Hippocampal formation (tissue), 2 donors: ENCODE measurements around the gene MIPOL1.

Source experiments
- DNase-seq, 2 donors: peaks; one replicate each; lab custom pipeline; 2025; lab: John Stamatoyannopoulos, UW

The MIPOL1 gene

DNA sequence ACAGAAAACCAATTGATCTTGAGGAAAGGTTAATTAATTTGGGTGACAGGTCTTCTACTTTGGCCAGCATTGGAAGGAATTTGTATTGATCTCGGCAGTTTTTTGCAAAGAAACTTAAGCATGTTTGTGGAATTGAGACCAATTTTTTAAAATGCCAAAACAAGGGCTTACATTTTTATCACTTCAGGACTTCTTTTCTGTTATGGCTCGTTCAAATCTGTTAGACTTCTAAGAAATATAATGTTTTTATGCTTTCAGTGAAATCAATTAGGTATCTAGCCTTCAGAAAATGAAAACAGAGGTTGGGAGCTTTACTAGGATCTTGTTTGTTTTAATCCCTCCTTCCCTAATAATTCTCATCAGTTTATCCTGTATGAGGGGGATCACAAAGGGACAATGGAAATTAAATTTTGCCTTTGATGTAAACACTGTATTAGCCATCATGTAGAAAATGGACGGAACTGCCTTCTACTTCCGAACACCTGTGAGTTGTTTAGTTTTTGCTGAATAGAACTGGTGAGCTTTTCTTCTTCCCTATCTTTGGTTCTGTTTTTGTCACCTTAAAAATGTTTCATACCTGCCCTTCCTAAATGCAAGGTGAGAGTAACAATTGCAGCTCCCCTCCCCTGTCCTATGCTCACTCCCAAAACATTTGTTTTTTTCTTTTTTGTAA lies 389.5 kb downstream of the MIPOL1 start:
- no peak for DNase-seq

- no peak for DNase-seq
Observed at GRCh38 chr14:37587881-37588666, 390.3 kb downstream of the MIPOL1 start.

GRCh38 chr14:37588667-37588955 lies 390.9 kb downstream of the MIPOL1 start:
- DNase-seq: no peak

DNA sequence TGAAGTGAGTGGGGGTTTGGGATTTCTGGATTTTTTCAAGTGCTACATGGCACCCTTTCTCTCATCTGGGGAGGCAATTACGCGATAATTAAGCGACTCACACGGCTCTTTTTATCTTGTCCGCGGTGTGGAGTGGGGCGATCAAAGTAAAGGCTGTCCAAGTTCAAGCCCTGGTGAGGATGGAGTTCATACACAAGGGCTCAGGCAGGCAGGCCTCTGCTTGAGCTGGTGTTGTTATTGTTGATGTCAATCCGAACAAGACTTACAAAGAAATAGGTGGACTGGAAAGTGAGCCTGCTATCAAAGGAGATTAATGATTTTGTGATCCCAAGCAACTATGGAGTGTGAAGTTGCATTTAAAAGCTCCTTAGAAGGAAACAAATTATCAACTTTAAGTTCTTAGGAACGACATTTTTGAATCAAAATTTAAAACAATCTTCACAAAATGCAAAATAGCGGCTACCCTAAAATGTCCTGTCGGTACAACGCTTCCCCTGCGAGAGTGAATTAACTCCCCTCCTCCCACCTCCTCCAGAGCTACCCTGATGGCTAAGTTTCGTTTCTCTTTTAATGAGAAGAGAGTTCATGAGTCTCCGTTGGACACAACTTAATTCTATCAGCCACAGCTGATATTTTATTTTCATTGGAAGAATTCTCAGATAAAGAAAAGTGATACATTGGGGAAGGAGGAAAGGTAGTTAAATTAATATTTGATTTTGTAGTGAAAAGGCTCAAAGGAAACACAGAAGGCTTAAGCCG lies 391.4 kb downstream of the MIPOL1 start:
- no peak for DNase-seq

DNA sequence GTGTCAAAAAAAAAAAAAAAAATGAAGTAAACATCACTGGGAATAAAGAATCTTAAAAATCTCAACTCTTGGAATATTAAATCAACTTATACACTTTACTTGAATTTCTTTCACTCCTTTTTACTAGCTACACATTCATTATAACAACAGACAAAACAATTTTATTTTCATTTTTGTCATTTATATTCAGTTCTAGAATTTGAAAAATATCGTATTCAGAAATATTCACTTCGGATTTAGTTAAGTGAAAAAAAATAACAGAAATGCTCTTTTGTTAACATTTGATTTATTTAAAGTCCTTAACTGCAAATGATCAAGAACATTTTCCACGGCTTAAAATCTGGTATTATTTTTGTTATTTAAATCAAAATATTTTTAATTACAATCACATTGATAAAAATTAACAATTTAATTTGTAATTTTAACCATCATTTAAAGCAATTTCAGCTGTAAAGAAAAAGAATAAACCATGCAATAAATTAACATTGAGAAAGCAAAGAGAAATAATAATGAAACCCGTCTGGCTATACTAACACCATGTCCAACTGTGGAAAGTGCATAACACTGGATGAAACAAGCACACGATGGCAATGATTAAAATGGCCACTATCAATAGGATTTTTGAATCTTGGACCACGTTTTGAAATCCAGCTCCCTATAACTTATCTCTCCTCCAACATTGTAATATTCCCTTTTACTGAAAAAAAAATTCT lies 392.1 kb downstream of the MIPOL1 start:
- DNase-seq: no peak

DNA sequence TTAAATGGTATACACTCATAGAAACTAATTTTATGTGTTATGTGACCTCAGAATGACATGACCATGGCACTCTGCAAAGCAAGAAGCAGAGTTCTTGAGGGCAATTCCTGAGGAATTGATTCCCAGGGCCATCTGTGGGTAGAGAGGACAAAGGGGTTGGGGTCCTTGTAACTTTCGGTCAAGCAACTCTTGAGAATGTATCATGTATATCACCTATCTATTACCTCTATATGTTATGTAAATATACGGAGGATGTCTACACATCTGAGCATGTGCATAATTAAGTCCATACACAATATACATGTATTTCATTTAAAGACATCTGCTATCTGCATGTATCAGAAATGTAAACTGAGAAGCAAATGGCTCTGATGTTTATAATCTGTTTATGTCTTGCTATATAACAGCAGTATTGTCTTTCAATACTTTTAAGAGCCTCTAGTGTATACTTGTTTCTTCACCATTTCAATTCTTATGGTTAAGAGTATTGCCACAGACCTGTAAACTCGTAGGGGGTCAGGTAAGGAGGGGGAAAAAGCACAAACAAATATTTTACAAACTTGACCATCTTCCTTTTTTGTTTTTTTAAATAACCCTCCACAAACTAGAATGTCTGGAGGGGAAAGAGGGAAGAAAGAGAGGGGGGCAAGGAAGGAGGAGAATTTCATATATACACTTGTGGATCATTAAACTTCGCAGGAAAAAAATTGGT lies 392.8 kb downstream of the MIPOL1 start:
- DNase-seq: no peak

- DNase-seq: no peak
Observed at GRCh38 chr14:37591311-37591940, 393.7 kb downstream of the MIPOL1 start.

- DNase-seq: no peak
Observed at GRCh38 chr14:37591941-37592481, 394.3 kb downstream of the MIPOL1 start.

DNA sequence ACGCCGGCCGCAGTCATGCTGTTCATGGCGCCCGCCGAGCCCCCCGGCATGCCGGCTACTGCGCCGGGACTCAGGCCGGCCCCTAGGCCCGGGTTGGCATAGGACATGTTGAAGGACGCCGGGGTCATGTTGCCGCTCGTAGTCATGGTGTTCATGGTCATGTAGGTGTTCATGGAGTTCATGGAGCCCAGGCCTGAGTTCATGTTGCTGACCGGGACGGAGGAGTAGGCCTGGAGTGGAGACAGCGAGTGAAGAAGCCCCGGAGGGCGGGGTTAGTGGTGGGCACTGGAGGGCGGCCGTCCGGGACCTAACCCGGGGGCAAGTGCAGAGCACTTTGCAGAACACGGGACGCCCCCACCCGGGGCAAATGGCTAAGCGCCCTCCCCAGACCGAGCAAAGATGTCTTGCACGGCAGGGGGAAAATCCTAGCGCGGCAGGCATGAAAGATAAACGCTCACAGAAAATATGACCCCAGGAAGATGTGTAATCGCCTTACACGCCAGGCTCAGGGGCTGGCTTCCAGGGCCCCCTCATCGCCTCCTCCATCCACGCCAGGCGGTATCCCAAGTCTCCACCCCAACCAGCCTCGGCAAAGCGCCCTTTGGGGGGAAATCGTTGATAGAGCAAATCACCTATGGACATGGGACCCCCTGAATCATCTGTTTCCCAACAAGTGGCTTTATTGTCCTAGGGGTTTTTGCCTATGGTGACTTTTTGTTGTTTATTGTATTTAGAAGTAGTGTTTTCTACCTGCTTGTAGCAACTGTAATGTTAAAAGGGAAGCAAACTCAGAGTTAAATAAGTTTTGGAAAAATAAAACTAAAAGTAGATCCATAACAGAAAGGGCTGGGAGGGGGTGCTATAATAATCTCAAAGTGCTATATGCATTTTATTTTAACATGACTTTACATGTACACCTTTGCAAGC lies 395.0 kb downstream of the MIPOL1 start:
- DNase-seq: no peak

DNA sequence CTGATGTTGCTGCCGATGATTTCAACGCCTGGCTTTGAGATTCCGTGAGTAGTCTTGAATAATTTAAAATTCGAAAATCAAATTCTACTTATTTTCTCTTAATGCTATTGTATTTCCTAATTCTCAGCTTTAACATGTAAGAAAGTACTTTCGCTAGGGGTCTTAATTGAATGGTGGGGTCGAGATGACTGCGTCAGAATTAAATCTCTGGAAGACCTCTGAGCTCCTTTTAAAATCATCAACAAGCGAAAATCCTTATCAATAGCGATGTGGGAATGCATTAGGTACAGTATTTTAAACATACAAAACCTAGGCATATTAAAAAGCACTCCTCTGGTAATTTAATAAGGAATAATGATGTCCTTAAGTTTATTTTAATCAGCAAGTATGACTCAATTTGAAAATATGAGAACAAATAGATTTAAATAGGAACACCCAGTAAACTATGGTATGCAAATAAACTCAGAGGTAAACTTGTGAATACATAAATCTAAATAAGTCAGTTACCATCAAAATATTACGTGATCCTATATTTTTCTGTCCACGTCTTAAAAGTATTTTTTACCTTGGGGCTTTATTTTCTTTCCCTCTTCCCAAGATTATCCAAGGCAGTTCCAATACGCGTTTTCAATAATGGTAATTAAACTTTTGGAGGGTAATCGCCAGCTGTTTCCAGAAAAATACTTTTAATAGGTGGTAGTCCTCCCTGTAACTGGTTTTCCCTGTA lies 395.9 kb downstream of the MIPOL1 start:
- no peak for DNase-seq

- no peak for DNase-seq
Observed at GRCh38 chr14:37594238-37594970, 396.7 kb downstream of the MIPOL1 start.

- DNase-seq: peak in 1 of 2 donors; percentile 11
Observed at GRCh38 chr14:37594971-37595808, 397.5 kb downstream of the MIPOL1 start, which contains the start of the genes FOXA1 and TTC6. FOXA1 (minus strand) TSS chr14:37595249; CDS start chr14:37594972, 277 bp downstream. TTC6 (plus strand) TSS chr14:37595629; CDS start chr14:37622065, 26,436 bp downstream.

DNA sequence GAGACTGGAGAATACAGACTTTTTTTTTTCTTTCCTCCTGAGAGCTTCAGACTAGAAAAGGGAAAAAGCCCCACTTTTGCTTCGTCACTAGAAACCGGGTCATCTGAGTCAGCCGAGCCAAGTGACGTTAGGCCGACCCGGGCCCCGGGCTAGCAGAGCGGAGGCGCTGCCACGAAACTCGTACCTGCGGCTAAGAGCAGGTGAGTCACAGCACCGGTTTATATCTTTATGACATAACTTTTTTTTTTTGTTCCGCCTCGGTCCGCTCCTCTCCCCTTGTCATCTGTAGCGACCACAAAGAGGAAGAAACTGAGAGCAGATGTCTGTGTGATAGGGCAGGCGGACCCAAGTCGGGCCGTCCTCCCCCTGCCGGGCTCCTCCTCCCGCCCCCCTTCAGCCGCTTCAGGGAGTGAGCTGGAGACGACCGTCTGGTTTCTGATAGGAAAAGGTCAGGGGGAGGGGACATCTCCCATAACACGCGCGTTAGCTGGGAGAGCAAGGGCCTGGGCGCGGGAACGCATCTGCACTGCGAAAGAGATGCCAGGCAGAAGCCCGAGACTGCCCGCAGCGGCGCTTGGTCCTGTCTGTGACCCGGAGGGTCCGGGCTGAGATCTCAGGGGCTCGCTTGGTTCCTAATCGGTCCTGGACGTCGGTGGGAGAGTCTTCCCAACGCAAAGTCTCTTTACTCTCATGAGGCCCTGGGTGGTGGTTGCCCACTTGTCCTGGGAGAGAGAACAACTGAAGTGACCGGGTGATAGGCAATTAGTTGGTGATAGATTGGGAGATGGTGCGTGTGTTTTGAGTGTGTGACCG lies 398.3 kb downstream of the MIPOL1 start:
- DNase-seq: no peak

GRCh38 chr14:37596790-37597472 lies 399.2 kb downstream of the MIPOL1 start:
- no peak for DNase-seq

DNA sequence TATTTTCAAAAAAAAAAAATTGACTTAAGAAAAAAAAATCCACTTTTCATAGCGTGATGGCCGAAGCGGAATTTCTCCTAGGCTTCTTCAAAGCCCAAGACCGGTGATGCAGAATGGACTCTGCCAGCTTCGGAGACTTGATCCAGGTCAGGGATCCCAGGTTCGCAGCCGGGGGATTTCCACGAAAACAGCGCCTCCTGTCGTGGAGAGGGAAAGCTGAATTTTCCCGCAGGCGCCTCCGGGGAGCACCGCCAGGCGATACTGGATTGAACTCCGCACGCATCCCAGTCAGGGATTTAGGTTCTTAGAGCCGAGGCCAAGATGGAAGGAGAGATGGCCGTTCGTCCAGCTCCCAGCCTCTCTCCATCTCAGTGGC lies 399.8 kb downstream of the MIPOL1 start:
- no peak for DNase-seq
